Activated T-helper 1 cell treated with anti-CD3 and anti-CD28 coated beads, Interleukin-2, amount 50 U/mL, for 16 hours (primary cell): ENCODE data around the gene MAP3K6.
A peak's percentile ranks its signal among the peaks of the same experiment; 100 is the strongest.

ENCODE experiments used
- DNase-seq, 2 donors: peaks; one replicate each; pipeline ENCODE4 v3.0.0-alpha.2; 2020; ENCODE audit warnings: low read depth in 1 of 2, low spot score in 1 of 2

Gene MAP3K6

GRCh38 chr1:27358038-27358927 lies 8.5 kb downstream of the MAP3K6 start:
- no peak for DNase-seq

DNA sequence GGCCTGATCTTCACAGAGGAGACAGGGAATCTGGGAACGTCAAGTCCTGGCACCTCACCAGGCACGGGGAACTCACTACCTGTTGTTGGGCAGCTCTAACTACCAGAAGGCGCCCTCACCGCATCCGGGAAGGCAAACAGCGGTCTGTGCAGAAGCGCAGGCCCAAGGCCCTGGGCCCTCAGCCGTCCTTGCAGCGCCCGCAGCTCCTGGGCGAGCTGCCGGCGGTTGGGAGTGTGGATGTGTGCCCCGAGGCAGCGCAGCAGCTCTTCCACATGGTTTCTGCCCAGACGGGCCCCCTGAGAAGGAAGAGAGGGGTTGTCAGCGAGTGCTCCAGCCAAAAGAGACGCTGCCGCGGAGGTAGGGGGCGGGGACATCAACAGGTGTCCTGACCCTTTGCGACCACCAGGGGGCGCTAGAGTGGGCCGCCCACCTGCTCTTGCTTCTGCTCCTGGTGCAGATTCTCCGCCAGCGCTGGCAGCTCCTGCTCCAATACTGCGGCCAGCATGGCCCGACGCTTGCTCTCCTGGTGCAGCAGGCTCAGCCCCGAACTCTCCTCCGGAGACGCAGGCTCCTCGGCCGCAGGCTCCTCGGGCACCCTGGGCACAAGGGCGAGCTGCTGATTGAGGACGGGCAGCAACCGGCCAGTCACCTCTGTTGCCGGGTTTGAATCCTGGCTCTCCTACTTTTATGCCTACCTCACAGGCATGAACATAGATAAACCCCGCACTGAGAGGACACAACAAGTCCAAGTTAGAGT lies 9.3 kb downstream of the MAP3K6 start:
- DNase-seq: peak; percentile 74

DNA sequence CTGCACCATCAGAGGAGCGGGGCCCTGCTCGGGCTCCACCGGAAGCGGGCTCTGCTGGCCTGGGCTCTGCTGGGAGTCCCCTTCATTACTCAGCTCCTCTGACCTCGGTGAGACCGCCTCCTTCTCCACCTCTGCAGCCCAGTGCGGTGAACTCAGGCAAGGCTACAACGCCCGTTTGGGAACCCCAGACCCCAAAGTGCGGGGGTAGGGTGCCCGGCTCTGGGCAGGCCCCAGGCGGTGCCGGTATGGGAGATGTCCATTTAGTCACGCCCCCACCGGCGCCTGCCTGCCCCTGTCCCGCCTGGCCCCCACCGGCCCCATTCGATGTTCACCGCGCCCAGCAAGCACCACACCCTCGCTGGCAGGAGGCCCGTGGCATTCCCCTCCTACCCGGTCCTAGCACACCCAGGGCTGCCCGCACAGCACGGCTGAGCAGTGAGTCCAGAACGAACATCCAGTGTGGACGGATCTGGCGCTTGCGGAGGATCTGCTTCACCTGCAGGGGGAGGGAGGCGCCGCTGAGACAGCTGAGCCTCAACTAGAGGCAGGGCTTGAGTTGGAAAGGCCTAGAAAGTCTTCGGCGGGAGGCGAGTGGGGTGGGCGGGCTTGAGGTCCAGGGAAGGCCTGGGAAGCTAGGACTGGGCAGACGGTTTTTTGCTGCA lies 10.0 kb downstream of the MAP3K6 start:
- no peak for DNase-seq

- no peak for DNase-seq
Observed at GRCh38 chr1:27356277-27356618, 10.5 kb downstream of the MAP3K6 start.

DNA sequence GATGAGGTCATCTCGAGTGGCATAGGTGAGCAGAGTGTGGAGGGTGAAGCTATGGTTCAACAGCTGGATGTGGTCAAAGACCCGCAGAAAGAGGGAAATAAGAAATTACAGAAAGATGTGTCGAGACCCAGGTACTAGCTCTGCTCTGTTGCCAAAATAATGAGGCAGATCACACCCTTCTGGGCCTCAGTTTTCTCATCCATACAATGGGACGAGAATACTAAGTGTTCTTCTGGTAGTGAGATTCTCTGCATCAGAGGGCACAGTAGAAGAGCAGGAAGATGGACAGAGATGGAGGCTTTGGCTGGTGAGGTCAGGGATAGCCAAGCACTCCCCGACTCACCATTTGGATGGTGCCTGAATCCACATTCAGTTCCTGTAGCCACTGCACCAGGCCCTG lies 11.1 kb downstream of the MAP3K6 start:
- DNase-seq: no peak

- DNase-seq: no peak
Observed at GRCh38 chr1:27353629-27354028, 13.1 kb downstream of the MAP3K6 start.

GRCh38 chr1:27353166-27353565 lies 13.6 kb downstream of the MAP3K6 start:
- no peak for DNase-seq

DNA sequence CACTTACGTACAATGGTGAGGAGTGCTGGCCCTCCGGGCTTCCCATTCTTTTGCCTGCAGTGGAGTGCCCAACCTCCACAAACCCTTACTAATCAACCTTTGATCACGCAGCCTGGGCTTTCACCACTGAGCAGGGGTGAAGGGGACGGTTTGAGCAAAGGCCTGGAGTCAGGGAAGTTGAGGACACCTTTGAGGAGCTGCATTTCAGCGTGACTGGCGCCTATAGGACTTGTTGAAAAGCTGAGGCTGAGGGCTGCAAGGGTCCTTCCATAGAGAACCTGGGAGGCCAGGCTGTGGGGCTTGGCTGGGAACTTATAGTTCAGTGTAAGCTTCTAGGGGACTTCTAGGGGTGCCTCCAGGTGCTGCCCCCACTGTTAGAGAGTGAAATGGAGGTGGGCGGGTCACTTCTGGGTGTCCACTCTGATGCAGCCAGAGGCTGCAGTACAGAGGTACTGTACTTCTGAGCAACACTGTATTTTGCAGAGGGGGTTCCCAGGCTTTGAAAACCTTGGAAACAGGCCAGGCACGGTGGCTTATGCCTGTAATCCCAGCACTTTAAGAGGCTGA lies 15.1 kb downstream of the MAP3K6 start:
- DNase-seq: no peak

DNA sequence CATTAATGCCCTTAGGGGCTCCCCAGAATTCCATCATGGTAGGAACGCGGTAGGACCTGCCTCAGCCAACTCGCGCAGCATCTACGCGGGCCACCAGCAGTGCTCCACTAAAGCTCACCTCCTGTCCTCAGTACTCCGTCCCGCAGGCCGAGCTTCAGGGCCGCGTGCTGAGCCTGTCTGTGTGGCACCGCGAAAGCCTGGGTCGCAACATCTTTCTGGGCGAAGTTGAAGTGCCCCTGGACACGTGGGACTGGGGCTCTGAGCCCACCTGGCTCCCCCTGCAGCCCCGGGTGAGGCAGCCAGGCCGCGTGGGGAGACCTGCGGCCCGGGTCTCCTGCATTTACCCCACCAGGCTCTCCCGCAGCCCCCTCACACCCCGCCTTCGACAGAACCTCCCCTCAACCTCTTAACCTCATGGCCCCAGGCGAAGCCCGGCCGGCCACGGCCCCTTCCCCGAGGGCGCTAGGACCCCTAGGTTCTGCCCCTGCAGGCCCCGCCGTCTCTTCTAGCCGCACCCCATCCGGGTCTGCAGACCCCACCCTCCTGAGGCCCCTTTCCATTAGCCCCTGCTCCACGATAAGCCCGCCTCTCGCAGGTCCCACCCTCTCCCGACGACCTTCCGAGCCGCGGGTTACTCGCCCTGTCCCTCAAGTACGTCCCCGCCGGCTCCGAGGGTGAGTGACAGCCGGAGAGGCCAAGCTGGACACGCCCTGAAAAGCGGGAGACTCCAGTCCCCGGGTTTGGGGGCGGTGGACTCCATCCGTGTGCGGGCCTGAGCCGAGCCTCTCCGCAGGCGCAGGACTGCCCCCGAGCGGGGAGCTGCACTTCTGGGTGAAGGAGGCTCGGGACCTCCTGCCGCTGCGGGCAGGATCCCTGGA lies 15.9 kb downstream of the MAP3K6 start:
- no peak for DNase-seq

DNA sequence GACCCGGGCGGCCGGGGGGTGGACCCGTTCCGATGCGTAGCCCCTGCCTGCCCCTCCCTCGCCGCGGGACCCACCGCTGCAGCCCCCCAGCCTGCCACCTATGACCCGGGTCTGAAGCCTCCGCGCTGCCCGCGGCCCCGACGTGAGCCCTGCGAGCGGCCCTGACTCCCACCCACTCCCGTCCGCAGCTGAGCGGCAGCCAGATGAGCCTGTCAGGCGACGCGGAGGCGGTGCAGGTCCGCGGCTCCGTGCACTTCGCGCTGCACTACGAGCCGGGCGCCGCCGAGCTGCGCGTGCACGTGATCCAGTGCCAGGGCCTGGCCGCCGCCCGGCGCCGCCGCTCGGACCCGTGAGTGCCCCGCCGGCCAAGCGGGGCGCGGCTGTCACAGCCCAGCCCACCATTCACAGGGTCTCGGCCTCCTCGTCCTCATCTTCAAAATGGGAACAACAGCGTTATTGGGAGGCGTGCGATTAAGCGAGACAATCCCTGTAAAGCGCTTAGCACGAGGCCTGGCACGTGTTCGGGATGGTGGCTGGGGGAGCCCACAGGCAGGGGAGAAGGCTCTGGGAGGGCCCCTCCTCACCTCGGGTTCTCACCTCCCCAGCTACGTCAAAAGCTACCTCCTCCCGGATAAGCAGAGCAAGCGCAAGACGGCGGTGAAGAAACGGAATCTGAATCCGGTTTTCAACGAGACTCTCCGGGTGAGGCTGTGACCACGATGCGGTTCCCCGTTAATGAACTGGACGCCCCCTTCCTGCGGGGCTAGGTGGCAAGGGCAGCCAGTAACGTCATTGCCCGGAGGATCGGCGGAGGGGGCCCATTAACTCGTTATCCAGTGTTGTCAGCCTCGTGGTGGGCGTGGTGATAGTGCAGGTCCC lies 16.7 kb downstream of the MAP3K6 start:
- no peak for DNase-seq

GRCh38 chr1:27348861-27349783 lies 17.6 kb downstream of the MAP3K6 start:
- DNase-seq: no peak

DNA sequence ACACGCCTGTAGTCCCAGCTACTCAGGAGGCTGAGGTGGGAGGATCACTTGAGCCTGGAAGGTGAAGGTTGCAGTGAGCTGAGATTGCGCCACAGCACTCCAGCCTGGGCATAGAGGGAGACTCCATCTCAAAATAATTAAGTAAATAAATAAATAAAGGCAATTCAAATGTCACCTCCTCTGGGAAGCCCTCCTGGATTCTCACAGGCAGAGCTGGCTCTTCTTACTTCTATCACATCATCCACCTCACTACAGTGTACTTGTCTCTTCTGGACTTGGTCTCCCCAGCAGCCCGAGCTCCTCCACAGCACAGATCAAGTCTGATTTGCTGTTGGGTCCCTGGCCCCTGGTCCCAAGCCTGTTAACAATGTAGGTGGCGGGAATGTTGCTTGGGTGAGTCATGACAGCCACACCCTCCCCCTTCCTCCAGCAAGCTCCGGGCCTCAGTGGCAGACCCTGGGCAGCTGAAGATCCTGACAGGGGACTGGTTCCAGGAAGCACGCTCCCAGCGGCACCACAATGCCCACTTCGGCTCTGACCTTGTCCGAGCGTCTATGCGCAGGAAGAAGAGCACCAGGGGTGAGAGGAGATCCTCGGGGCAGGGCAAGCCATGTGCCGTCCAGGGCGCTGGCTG lies 19.7 kb downstream of the MAP3K6 start:
- no peak for DNase-seq

DNA sequence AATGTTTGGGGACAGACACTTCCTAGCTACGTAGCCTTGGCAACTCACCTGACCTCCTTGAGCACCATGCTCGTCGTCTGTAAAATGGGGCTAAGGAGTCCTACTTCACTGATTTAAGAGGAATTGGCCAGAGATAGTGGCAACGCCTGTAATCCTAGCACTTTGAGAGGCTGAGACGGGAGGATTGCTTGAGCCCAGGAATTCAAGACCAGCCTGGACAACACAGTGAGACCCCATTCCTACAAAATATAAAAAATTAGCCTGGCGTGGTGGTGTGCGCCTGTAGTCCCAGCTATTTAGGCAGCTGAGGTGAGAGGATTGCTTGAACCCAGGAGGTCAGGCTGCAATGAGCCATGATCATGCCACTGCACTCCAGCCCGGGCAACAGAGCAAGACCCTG lies 20.4 kb downstream of the MAP3K6 start:
- no peak for DNase-seq

DNA sequence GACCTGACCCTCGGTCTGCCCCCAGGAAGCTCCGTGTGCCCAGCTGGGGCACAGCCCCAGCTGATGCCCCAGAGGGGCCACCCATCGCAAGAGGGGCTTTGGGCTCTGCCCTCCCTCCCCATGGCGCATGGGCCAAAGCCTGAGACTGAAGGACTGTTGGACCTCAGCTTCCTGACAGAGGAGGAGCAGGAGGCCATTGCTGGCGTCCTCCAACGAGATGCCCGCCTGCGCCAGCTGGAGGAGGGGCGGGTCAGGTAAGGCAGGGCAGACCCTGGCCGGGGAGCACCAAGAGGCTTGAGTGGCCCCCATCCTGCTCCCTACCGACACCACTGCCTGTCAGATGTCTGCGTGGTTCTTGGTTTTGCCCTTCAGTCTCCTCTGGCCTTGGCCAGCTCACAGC lies 21.5 kb downstream of the MAP3K6 start:
- DNase-seq: no peak

DNA sequence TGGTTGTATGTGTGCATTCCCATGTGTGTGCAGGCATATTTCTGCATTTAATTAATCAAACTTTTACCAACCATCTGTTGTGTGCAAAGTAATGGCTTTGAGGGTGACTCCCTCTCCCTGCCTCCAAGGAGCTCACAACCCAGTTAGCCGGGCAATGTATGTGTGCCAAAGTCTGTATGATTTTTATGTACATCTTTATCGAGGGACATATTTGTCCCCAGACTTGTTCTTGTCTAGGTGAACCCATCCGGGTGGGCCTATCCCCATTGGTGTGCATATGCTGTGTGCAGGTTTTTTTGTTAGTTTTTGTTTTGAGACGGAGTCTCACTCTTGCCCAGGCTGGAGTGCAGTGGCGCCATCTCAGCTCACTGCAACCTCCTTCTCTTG lies 23.1 kb downstream of the MAP3K6 start:
- no peak for DNase-seq

- DNase-seq: peak; percentile 56 to 60
Observed at GRCh38 chr1:27342778-27343638, 23.8 kb downstream of the MAP3K6 start.

DNA sequence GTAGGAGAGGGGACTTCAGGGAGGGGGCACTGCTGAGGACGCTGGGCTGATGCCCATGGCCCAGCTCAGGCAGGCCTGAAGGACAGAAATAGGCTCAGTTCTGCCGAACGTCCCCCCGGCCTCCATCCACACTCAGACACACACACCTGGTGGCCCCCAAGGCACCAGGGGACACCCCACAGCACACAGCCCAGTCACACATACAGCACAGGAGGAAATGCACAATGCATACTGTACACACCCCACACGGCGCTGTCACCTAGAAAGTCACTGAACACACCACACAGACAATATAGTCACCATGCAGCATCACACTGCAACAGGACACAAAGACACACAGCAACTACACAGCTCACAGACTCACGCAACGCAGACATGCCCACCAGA lies 24.4 kb downstream of the MAP3K6 start:
- no peak for DNase-seq
